Measurements from ENCODE around the gene POLE.

POLE gene

DNA sequence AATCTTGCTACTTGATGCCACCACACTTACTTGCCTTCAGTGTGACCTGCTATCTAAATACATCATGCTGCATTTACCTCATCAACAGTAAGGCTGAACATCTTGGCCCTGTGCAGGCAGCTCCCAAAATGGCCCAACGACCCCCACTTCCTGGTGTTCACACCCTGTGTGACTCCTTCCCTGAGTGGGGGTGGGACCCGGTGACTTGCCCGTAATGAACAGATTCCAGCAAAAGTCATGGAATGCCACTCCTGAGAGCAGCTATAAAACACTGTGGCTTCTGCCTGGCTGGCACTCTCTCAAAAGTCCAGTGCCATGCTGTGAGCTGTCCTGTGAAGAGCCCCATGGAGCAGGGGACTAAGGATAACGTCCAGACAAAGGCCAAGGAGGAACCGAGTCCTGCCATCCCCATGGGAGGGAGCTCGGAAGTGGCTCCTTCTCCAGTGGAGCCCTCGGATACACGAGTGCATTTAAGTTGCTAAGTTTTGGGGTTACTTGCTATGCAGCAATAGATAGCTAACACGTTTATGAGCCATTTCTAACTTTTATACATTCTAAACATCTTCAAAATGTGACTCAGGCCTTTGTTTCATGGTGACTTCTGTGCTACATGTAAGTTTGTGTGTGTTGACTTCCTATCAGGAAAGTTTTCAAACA, 35.6 kb downstream of the POLE start:
- DNase-seq = no peak

DNA sequence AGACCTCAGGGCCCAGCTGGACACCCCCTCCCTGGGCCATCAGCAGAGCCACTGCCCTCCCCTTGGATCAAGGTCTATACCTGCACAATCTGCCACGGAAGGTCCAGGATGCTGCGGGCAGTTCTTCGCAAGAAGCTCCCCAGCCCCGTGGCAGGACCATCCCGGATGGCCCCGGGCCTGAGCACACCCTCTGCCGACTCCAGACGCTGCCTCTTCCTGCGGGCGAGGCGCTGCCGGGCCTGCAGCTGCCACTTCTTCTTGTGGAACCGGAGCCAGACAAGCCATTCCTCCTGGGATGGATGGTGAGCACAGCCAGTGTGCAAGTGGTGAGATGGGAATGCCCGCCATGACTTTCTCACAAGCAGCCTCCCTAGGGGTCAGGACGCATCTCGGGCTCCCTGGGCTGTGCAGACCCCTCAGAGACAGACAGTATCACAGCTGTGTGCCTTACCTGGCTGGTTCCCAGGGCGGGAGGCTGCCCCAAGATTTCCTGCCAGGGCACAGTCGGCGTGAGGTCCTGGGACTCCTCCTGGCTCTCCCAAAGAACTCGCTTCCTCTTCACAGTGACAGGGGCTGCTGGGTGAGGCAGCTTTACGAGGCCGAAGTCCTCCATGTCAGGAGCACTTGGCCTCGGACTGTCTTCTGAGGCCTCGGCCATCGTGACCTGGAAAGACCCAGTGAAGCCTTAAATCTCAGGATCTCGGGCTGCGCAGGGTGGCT, 37.8 kb downstream of the POLE start:
- no peak for DNase-seq

DNA sequence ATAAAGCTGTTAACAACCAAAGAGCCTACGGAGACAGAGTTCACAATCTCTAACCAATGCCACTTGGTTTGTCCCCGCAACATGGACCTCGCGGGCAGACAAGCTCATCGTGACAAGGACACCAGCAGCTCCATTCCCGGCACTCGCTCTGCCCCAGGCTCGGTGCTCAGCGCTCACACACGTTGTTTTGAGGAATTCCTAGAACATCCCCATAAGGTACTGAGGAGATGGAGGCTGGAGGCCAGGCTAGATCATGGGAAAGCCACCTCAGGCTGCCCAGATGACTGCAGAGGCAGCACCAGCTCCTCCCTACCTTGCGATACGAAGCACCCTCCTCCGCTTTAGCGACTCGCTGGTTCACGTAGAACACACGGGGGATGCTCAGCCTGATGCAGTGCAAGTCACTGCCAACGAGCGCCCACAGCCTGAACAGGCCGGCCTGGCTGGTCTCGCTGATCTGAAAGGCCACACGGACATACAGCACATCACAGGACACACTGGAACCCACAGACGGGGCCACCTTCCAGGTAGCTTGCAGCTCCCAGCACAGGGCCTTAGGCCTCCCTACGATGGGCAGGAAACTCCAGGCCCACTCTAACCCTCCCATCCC, 38.4 kb downstream of the POLE start:
- DNase-seq = no peak

DNA sequence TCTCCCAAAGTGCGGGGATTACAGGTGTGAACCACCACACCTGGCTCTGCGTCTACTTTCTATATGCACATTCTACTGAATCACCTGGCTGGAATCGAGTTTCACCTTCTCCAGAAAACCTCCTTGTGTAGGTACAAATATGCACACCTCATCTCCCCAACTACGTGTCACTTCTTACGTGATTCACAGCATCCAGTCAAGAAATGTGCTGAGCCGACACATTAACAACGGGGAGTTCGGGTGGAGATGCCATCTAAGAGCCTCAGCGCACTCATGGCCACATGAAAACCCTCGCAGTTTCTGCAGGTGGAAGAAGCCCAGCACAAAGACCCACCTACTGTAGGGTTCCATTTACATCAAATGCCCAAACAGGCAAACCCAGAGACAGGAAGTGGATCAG, 39.3 kb downstream of the POLE start:
- DNase-seq = no peak

DNA sequence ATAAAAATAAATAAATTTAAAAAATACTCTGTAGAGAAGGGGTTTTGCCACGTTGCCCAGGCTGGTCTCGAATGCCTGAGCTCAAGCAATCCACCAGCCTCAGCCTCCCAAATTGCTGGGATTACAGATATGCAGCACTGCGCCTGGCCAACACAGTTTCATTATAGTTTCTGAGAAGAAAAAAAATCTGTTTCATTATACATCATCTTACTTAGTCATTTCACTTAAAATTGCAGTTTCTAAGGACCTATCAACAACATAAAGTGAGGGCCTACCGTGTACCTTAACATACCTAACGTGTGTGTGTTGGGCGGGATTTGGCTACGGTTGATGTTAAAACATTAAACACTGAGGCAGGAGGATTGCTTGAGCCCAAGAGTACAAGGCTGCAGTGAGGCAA, 40.3 kb downstream of the POLE start:
- no peak for DNase-seq

DNA sequence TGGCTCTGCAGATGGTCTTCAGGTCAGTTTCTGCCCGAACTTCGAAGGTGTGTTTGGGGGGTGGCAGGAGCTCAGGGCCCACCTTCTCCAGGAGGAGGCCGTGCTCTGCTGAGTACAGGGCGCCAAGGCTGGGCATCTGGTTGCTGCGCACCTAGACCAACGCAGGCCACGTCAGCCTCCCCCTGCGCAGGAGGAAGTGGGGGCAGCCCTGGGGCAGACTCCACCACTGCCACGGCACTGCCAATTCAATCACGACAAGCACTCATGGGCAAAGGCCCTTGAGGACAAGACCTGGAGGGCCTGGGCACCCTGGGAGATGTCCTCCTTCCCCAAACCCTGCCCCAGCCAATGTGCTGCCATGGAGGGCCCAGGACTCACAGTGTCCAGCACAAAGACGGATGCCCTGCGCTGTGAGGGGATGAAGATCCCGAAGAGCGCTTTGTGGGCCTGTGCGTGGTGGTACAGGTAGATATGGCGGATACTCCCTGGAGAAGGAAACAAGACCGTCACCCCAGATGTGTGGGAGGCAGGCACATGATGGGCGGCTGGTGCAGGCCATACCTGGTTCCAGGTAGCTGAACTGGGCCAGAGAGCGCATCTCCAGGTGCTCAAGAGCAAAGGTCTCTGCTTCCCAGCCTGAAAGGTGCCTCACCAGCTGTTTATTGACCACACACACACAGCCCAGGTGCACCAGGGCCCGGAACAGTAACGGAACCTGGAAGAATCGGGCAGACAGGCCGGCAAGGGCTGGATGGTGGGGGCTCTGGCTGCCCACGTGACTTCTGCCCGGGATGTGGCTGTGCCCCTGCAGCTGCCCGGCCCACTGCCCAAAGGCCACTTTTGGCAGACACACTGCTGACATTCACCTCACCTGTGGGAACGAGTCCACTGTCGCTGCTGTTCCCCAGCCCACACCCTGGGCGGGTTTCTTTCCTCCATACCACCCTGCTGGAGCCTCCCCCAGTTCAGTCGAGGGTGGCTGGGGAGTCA, 44.0 kb downstream of the POLE start:
- DNase-seq = no peak

DNA sequence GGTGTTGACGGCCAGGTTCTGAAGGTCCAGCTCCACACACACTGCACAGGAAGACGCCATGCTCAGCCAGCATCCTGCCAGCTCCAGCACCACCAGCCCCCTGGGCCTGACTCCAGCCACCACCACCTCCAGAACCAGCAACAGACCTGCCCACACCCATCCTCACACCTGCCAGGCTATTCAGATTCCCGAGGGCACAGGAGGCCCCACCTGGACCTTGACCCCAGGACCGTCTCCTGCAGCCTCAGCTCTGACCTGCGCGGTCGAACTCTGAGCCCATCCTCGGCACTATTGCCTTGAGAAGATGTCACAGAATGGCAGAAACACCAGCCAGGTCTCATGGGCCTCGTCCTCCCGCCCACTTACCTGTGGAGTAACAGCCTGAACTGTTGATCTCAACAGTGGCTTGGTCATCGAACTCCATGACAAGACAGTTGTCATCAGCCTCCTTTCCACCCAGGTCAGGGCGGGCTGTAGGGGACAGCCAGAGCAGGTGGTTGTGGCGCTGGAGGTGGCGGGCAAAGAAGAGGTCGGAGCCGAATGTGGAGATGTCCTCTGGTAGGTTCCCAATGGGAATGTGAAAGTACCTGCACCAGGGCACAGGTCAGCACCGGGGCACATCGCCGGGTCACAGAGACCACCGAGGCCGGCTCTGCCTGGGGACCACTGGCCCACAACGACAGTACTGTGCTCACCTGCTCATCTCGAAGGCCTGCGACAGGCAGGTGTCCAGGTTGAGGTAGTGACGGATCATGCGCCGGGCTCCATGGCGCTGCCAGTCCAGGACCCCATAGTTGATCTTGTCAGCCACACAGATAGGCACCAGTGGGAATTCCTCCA, 45.1 kb downstream of the POLE start:
- no peak for DNase-seq

DNA sequence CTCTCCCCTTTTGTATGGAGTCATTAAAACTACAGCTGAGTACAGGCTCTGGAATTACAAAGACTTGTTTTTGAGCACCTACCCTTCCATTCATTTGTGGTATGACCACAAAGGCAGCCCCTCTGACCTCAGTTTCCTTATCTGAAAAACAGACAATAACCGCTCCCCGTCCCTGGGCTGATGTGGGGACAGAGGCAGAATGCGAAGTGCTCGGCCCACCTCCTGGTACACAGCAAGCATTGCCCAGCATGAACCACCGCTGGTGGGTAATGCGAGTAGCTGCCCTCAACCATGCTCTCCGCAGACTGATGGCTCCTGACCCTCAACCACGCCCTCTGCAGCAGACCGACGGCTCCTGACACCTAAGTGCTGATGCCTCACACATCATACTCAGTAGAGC, 46.2 kb downstream of the POLE start:
- DNase-seq = no peak

DNA sequence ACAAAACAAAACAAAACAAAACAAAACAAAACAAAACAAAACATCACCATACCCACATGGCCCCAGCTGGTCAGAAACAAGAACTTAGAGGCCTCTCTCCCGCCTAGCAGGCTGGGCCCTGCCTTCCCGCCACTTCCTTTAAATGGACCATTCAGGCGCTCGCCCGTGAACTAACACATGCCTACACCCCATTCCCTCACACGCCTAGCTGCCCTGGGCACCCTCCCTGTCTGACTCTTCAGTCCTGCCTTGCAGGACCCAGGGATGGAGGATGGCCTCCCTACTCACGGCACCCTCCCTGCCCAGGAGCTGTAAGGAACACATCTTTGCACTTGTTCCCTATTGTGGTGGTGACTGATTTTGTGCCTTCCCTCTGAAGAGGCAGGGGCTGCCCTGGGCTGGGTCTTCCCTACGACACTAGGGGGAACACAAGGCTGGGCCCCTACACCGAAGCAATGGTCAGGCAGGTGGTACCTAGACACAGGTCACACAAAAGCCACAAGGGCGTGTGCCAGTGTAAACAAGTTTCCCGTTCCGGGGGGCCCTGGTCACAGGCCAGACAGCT, 47.1 kb downstream of the POLE start:
- DNase-seq = no peak

DNA sequence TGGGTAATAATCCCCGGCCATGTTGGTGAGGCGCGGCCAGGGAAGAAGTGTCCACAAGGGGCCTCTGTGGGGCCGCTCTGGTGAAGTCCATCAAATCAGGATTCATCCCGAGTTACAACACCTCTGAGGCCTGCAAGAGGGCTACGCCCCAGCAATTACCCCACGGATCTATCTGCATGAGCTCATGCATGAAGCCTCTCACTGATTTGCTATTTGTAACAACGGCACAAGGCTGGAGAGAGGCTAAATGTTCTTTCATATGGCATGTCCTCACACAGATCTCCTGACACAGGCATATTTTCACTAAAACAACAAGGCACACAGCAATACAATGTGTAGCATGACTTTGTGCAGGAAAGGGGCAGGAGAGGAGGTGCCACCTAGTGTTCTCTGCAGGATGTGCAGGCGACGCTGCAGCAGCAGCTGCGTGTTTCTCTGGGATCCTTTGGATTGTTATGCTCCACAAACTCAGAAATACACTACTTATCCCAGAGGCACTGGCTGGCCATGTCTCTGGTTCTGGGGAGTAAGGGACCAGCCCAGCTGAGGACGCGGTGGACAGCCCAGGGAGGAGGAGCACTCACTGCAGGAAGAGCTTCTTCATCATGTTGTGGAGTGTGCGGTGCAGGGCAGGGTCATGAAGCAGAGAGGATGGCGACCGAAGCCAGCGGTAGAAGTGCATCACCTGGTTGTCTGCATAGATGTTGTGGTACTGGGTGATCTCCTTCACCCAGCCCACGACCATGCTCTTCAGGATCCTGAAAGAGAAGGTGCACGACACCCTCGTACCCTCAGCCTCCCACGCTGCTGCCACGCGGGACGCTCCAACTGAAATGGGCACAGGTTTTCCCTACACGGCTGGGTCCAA, 48.4 kb downstream of the POLE start:
- peak; percentile 71 for DNase-seq

DNA sequence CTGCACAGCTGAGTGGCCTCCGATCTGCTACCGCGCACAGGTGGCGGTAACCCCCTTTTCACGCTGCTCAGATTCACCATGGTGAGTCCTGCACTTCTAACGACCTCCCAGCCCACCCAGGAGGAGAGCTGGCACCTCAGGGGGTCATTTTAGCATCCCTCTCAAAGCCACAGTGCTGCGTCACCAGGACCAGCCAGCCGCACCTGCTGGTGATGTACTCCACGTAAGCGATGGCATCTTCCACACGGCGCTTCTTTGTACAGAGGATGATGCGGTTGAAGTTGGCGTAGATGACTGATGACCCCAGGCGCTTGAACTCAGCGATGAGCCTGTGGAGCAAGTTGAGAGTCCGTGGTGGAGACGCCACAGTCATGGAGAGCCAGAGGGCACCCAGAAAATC, 49.3 kb downstream of the POLE start:
- no peak for DNase-seq

DNA sequence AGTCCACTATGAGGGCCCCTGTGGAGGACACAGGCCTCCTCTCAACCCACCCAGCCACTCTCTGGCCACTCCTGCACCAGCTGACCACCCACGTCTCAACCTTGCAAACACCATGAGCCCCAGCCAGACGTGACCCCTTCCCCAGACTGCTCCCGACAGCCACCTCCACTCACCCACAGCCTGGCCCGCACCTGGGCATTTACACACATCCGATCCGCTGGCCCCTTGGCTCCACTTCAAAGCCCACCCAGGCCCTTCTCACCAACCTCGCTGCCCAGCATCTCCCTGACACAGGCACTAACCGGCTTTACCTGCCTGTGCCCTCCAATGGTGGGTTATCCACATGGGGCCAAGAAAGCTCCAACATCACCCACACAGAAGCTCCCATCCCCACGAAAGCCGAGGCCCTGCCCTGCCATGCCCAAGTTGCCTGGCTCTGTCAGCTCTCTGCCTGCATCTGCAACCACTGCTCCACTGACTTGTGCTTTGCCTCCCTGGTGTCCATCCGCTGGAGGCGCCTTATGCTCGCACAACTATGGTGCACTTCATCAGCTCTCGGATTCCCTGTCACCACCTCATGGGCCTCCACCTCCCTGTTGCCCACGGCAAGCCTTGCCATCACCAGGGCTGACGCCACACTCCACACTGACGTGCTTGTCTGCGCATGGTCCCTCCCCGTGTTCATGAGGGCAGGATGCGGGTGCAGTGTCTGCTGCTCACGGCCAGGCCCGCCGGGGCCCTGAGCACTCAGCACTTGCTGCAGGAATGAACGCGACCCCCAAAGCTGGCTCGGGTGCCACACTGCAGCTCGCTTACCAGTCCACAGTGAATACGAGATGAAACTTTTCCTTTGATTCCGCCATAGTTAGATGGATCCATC, 51.8 kb downstream of the POLE start:
- no peak for DNase-seq

DNA sequence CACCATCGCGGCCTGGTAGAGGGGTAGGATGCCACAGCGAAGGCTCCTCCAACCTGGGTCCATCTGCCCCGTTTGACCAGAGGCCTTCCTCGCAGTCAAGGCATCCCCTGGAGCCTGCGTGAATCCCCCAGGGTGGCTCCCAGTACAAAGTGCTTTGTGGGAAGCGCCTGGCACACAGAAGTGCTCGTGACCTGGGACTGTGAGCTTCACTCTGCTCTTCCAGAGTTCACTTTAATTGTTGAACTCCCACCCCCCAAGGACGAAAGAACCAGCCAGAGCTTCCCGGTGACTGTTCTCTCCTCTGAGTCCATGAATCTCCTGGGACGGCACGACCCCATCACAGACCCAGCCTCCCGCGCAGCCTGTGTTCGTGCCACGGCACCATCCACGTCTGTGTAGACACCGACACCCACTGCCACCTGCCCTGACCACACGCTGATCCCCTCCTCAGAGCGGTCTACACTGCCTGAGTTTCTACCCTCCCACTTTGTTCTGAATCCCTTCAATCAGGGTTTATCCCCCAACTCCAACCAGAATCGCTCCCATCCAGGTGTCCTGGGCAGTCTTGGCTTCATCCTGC, 52.6 kb downstream of the POLE start:
- no peak for DNase-seq

DNA sequence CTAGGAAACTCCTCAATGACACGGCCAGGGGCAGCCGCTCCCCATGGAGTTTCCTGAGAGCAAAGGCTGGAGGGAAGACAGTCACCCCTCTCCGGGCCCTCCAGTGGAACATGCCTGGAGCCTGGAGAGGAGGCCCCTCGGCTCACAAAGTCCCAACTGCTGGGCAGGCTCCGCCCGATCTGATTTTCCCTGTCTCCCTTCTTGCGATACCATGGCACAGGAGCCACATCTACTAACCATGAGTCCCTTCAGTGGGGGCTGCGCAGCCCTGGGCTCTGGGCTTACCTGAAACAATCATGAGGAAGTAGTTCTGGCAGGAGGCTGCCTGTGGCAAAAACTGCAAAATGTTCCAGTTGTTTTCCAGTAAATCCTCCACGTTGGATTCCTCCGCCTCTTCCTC, 53.2 kb downstream of the POLE start:
- DNase-seq = no peak

DNA sequence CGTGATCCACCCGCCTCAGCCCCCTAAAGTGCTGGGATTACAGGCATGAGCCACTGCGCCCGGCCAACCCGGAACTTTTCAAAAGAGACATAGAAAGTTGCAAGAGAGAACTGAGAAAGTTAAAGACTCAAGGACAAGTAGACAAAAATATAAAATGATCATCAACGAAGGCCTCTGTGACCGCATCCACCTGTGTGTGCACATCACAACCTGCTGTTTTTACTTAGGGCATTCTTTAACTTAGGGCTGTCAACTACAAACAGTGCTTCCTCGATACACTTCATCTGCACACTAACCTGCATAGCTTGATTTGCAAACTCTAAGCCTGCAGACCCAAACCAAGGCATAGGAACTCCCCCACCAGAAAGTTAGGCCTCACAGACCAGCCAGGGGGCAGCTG, 53.7 kb downstream of the POLE start:
- no peak for DNase-seq

DNA sequence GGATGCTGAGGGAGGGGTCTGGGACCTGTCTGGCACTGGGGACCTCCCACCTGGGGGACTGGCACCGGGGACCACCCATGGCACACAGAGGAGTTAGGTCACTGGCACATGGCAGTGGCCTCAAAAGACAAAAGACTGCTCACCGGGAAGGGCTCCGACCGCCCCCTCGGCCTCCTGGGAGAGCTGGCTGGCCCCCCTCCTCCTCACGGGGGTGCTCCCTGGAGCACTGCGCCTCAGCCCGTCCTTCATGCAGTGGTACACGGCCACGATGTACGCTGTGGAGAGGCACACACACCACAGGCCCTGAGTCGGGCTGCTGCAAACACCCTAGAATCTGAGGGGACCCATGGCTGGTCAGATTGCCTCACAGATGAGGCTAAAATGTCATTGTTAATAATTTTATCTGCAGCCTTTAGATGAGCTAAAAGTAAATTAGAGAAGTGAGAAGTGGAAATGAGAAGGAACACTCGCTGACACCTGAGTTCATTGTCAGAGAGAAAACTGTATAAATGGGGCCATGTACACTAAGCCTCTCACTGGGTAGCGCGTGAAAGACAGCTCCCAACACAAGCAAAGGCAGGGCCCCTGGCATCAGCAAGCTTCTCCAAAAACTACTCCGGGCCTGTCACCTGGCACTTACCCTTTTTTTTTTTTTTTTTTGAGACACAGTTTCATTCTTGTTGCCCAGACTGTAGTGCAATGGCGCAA, 54.5 kb downstream of the POLE start:
- no peak for DNase-seq

DNA sequence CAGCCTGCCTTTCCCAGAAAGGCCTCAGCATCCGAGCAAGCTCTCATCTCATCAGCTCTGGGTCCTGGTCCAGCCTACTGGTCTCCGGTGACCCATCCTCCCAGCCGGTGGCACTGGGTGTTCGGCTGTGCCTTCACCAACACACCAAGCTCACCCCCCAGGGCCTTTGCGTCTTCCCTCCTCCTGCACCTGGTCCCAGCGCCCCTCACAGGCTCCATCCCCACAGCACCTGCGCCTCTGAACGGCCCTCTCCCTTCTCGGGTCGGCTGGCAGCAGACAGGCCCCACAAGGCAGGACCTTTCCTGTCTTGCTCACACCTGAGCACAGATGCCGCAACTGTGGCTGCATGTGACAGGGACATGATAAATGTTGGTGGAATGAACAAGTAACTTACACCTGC, 55.5 kb downstream of the POLE start:
- DNase-seq = no peak

DNA sequence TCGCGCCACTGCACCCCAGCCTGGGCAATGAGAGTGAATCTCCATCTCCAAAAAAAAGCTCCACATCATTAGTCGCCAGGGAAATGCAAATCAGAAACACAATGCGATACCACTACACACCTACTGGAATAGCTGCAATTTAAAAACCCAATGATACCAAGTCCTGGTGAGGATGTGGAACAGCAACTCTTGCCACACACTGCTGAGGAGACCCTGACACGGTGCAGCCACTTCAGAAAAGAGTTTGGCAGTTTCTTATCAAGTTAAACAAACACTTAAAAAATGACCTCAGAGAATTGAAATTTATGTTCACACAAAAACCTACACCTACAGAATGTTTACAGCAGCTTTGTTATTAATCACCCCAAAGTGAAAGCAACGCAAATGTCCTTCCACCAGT, 56.5 kb downstream of the POLE start:
- DNase-seq = no peak

DNA sequence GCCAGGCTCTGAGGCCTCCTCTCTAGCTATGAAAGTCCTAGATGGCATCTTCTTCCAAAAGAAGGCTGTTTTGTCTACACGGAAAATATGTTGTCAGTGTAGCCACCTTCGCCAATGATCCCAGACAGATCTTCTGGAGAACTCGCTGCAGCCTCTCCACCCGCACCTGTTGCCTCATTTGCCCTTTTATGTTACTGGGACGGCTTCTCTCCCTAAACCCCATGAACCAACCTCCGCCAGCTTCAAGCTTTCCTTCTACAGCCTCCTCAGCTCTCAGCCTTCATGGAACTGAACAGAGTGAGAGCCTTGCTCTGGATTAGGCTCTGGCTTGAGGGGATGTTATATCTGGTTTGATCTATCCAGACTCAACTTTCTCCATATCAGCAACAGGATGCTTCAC, 57.8 kb downstream of the POLE start:
- DNase-seq = no peak

All from NCI-H226 (cell line).